ENCODE data around the gene CMSS1. TPM values are rescaled to one million over a fixed set of nuclear protein-coding genes. Genes with fewer than 3 reads are reported as not detected.
"Not testable (repeated sequence)": the region's sequence is repeated elsewhere in the genome, so short reads cannot be mapped to it uniquely, and the experiment has no call there.

The CMSS1 gene
- polyA plus RNA-seq, 1 donor: 25.0 TPM

DNA sequence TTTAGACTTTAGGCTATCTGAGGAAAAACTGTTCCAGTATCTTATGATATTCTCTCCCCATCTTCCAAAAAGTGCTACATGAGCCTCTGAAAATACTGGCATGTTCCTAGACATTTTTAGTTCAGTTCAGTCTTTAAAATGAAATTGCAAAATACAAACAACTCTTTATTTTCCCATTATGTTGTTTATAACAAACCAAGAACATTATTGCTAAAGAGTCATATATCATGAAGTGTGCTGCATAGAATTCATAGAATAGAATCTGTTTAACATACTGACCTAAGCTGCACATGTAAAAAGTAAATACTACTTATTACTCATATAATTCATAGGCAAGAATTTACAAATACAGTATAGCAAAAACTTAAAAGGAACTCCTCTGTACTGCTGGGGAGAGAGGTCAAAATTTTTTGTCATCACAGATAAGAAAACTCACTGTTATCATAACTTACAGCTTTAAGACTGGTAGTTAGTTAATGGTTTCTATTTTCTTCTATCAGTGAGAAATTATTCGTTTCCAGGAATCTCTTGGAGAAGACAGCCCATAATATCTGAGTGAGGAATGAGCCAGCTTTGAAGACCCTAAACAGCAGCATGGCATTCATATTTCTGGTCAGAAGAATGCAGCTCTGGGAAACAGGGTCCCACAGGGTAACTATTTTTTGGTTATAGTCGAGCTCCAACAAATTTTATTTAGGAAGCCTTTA is 264.5 kb downstream of the CMSS1 start:
- no peak for DNase-seq (ENCODE audit: low read depth)

DNA sequence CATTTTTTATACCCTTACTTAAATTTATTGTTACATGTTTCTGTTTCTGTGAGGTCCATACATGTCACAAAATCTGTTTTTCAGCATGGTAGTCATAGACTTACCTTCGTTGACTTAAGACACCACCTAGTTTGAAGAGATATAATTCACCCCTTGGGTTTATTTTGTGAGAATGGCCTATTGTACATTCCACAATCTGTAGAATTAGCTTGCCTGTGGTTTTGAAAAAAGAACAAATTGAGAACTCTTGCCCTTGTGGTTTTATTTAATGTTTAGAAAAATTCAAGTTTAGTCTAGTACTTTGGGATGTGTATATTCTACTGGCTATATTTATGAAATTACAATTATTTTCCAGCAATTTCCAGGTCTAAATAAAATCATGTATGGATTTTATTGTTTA is 265.1 kb downstream of the CMSS1 start:
- DNase-seq (ENCODE audit: low read depth): no peak

DNA sequence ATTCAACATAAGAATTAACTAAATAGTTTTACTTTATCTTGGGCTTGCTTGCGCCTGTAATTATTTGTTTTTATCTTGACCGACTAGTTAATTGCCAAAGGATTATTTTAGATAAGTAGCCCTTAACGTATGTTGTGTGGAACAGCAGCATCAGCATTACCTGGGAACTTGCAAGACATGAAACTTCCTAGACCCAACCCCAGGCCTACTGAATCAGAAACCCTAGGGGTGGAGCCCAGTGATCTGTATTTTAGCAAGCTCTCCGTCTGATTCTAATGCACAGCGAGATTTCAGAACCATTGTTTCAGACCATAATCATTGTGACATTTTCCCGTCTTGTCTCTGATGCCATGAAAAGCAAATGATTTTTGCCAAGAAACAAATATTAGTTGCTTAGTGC is 265.5 kb downstream of the CMSS1 start:
- DNase-seq (ENCODE audit: low read depth): no peak

GRCh38 chr3:100084100-100084806 is 266.6 kb downstream of the CMSS1 start:
- no peak for DNase-seq (ENCODE audit: low read depth)

GRCh38 chr3:100086401-100086800 is 268.7 kb downstream of the CMSS1 start:
- DNase-seq (ENCODE audit: low read depth): no peak

GRCh38 chr3:100087198-100087597 is 269.5 kb downstream of the CMSS1 start:
- no peak for DNase-seq (ENCODE audit: low read depth)

DNA sequence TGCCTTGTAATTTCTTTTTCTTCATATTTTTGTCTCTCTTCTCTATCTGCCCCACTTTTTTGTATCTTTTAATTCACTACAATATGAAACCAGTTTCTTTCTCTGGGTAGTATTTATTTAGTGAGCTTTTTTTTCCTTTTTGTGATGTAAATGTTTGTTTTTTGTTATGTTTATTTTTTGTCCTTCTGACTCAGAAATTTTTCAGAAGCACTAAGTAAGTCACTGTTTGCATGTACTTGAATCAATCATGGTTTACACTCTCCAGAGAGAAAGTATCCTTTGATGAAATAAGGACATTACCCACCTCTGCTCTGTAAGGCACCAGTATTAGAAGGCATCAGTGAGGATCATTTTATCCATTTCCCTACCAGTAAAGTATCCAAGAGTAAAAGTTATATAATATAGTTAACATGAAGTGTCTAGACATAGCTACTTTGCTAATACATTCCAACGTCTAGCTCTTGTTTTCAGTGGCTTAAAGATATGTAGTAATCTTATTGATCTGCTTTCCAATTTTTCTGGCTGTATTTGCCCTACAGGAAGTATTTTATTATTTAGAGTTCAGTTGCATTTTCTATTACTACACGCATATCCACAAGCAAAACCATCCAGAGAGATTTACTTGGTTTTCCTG is 271.2 kb downstream of the CMSS1 start:
- DNase-seq (ENCODE audit: low read depth): no peak

GRCh38 chr3:100089812-100090668 is 272.4 kb downstream of the CMSS1 start:
- DNase-seq (ENCODE audit: low read depth): no peak

- no peak for DNase-seq (ENCODE audit: low read depth)
Measured at GRCh38 chr3:100090669-100091005, 273.0 kb downstream of the CMSS1 start.

DNA sequence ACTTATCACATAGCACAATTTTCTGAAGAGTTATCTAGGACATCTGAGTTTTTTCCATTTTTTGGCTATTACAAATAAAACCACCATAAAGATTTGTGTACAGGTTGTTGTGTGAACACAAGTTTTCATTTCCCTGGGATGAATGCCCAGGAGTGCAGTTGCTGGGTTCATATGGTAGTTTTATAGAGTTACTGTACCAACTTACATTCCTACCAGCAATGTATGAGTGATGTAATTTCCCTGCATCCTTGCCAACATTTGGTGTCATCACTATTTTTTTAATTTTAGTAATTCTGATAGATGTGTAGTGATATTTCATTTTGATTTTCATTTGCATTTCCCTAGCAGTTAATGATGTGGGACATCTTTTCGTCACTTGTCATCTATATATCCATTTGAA is 276.2 kb downstream of the CMSS1 start:
- DNase-seq (ENCODE audit: low read depth): no peak

GRCh38 chr3:100096286-100096685 is 278.6 kb downstream of the CMSS1 start:
- not testable (repeated sequence) for DNase-seq (ENCODE audit: low read depth)

DNA sequence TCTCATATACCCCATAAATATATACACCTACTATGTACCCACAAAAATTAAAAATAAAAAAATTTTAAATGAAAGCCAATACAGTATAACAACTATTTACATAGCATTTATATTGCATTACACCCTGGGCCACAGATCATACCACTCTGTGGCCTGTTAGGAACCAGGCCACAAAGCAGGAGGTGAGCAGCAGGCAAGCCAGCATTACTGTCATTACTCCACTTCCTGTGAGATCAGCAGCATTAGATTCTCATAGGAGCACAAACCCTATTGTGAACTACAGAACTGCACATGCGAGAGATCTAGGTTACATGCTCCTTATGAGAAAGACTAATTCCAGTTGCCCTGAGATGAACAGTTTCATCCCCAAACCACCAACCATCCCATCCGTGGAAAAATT is 279.2 kb downstream of the CMSS1 start:
- no peak for DNase-seq (ENCODE audit: low read depth)

- no peak for DNase-seq (ENCODE audit: low read depth)
Measured at GRCh38 chr3:100097919-100098783, 280.5 kb downstream of the CMSS1 start.

- DNase-seq (ENCODE audit: low read depth): no peak
Measured at GRCh38 chr3:100098784-100099070, 281.1 kb downstream of the CMSS1 start.

DNA sequence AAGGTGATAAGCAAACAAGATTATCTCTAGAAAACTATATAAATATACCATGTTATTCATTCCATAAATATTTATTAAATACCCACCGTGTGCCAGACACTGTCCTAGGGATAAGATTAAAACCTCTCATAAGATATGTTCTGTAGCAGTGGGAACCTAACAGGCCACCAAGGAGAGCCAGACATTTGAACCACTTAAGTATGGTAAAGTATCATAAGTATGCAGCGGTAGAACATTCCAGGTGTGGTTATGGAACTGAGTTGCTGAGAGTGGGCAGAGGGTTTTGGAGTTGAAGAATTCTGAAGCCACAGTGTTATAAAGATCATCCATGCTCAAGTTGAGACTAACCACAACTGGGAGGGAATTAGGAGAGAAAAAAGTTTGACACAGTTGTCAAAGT is 282.0 kb downstream of the CMSS1 start:
- no peak for DNase-seq (ENCODE audit: low read depth)

GRCh38 chr3:100100425-100100824 is 282.8 kb downstream of the CMSS1 start:
- DNase-seq (ENCODE audit: low read depth): no peak

DNA sequence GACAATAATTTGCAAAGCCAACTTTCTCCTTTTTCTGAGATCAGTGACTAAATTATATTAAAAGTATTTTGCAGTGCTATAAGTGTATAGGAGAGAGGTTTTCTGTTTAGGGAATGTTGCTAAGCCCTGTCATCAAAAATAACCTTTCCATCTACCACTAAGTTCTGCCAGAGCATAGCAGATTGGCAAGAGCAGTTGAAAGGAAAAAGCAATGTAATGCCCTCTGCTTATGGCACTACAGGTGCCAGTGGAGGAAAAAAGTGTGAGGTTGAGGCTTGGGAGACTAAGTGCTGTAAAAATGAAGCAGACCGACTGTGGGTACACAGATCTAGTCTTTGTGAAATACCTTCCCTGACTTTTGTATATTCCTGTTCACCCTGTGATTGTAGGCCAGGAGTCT is 285.1 kb downstream of the CMSS1 start:
- no peak for DNase-seq (ENCODE audit: low read depth)

- no peak for DNase-seq (ENCODE audit: low read depth)
Measured at GRCh38 chr3:100103558-100104441, 286.1 kb downstream of the CMSS1 start.

DNA sequence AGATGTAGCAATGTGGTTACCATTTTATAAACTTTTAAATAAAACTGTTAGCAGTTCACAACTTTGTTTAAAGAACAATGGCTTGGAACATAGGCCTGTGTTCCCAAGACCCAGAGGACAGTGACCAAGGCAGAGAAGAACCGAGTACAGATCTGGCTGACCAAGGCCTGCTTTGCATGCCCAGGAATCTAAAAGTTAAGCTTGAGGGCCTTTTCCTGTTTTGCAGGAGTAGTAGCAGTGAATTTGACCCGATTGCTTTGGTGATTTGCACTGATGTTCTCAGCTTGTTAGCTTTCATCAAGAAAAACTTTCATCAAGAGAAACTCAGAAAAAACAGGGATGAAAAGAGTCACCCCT is 286.8 kb downstream of the CMSS1 start:
- DNase-seq (ENCODE audit: low read depth): no peak

DNA sequence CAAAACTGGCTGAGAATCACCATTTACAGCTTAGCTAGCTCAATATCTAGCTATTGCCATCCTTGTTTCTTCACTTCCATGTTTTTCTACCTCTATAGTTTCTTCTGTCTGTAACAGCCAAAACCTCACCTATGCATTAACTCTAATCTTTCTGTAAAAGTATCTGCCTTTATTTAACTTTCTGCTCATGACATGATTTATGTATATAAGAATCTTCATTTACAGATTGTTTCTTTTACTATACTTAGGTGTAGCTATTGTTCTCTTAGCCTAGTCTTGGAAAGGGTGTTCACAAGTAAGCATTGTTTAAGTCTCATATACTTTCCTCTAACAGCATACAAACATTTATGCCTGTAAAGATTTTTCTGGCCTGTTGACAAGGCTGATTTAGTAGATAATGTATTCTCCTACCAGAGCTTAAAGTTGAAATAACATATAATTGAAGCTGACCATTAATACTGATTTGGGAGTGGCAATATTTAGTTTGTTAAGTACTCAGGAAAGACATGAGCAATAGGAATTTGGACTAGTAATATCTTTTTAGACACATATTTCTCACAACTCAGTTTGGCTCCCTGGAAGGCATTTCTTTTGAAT is 287.3 kb downstream of the CMSS1 start:
- no peak for DNase-seq (ENCODE audit: low read depth)
